Breast epithelium (tissue), 3 donors: Measurements from ENCODE around the gene PHACTR3.

Experiments
- POLR2A ChIP-seq: fragments of 450-650 bp; IDR thresholded peaks from one replicate; pipeline ENCODE4 v1.6.1; 2016; ENCODE audit warnings: antibody characterized with exemption, mild to moderate bottlenecking, moderate library complexity
- TF ChIP-seq, protein P1 (sequence below), 3 donors: fragments of 450-650 bp; IDR thresholded peaks; one replicate each; pipeline ENCODE4 v1.5.1; 2016 to 2017; ENCODE audit warnings: antibody characterized with exemption in 3 of 3, mild to moderate bottlenecking in 3 of 3, moderate library complexity in 3 of 3

DNA sequence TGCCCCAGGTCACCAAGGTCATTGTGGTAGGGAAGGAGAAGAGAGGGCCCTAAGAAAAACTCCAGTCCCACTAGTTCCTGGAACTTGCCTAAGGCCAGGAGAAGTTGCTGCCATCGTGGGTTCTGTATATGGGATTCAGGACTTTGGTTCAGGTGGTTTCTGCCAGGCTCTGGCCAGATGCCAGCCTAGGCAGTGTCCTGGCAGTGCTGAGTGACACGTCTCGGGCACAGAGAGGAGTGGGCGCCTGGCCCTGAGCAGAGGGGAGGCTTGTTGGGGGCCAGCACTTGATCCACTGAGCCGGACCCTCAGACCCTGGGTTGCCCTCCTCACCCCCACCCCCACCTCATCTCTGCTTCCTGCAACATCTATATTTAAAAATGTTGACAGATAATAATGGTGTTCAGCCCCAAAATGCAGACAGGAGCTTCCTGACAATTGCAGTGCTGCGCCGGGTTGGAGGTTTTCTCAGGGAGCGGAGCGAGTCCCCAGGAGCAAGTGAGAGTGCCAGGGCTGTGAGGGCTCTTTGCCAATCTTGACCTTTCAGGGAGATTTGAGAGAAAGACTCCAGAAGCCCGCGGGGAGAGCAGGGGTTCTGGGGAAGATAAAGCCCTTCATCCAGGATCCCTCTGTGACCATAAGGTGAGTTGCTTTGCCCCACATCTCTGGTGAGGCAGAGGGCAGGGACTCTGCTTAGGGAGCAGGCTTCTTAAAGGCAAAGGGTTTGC, 71.9 kb downstream of the PHACTR3 start:
- TF ChIP-seq, protein P1, sequence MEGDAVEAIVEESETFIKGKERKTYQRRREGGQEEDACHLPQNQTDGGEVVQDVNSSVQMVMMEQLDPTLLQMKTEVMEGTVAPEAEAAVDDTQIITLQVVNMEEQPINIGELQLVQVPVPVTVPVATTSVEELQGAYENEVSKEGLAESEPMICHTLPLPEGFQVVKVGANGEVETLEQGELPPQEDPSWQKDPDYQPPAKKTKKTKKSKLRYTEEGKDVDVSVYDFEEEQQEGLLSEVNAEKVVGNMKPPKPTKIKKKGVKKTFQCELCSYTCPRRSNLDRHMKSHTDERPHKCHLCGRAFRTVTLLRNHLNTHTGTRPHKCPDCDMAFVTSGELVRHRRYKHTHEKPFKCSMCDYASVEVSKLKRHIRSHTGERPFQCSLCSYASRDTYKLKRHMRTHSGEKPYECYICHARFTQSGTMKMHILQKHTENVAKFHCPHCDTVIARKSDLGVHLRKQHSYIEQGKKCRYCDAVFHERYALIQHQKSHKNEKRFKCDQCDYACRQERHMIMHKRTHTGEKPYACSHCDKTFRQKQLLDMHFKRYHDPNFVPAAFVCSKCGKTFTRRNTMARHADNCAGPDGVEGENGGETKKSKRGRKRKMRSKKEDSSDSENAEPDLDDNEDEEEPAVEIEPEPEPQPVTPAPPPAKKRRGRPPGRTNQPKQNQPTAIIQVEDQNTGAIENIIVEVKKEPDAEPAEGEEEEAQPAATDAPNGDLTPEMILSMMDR (IDR thresholded peaks at IDR 0.05): no peak
- no peak for TF ChIP-seq POLR2A
